K562 (cell line): ENCODE results near the gene TRAIP. TPM values are rescaled to one million over a fixed set of nuclear protein-coding genes. Genes with fewer than 3 reads are reported as not detected.
A peak's percentile ranks its signal among the peaks of the same experiment; 100 is the strongest.

ENCODE experiments used
- ETV1 ChIP-seq: fragments of 450-650 bp; conservative IDR thresholded peaks from 2 replicates; pipeline ENCODE4 v1.6.1; 2016; ENCODE audit warnings: missing genetic modification characterization, control low read depth, low read depth, missing compliant biosample characterization
- GABPB1 ChIP-seq: sonication (generic); formaldehyde crosslinking; IDR thresholded peaks from 2 replicates; pipeline ENCODE4 v1.8.0; 2022; ENCODE audit warnings: mild to moderate bottlenecking, missing genetic modification reagents
- KHSRP ChIP-seq: fragments of 450-650 bp; IDR thresholded peaks from 2 replicates; pipeline ENCODE4 v1.6.1; 2017
- MCM5 ChIP-seq: fragments of 450-650 bp; IDR thresholded peaks from 2 replicates; pipeline ENCODE4 v1.6.1; 2016; ENCODE audit warnings: low read depth
- MLX ChIP-seq, 2 experiments: fragments of 450-650 bp in 1 of 2; sonication (generic) in 1 of 2; formaldehyde crosslinking; conservative IDR thresholded peaks; 2 replicates each; pipeline versions ENCODE4 v1.4.0 to v1.8.1; 2020 to 2022; ENCODE audit warnings: mild to moderate bottlenecking in 1 of 2, missing genetic modification reagents in 1 of 2
- MTA3 ChIP-seq: fragments of 450-650 bp; formaldehyde crosslinking; IDR thresholded peaks from 2 replicates; pipeline ENCODE4 v1.6.1; 2017; ENCODE audit warnings: mild to moderate bottlenecking, borderline replicate concordance
- MYC ChIP-seq, 2 experiments: fragments of 250-450 bp in 1 of 2; sonication (Bioruptor Pico) in 1 of 2; IDR thresholded peaks; 2 replicates each; pipeline versions ENCODE4 v1.5.1 to v1.6.1; 2012 to 2021; ENCODE audit warnings: low read depth in 2 of 2, borderline replicate concordance in 1 of 2, improper control_type of control experiment in 1 of 2, low read length in 1 of 2, mild to moderate bottlenecking in 1 of 2, moderate library complexity in 1 of 2
- PHF8 ChIP-seq: fragments of 200-600 bp; sonication (generic); IDR thresholded peaks from 2 replicates; pipeline ENCODE4 v1.6.1; 2012; ENCODE audit warnings: mixed run types, mild to moderate bottlenecking, inconsistent platforms, low read length, moderate library complexity, borderline replicate concordance
- PREB ChIP-seq: sonication (generic); formaldehyde crosslinking; IDR thresholded peaks from 2 replicates; pipeline ENCODE4 v1.8.1; 2023; ENCODE audit warnings: mild to moderate bottlenecking, missing genetic modification reagents
- RAD21 ChIP-seq, 2 experiments: fragments of 250-450 bp in 1 of 2; fragments of 450-650 bp in 1 of 2; sonication (Bioruptor Pico) in 1 of 2; formaldehyde crosslinking in 1 of 2; IDR thresholded peaks in 1 of 2; conservative IDR thresholded peaks in 1 of 2; 2 replicates each; pipeline versions ENCODE4 v1.4.0 to v1.8.0; 2020 to 2022; ENCODE audit warnings: mild to moderate bottlenecking in 2 of 2, moderate library complexity in 1 of 2
- RB1 ChIP-seq: fragments of 450-650 bp; IDR thresholded peaks from 2 replicates; pipeline ENCODE4 v1.6.1; 2017; ENCODE audit warnings: low read depth, mild to moderate bottlenecking
- RBFOX2 ChIP-seq: fragments of 200-400 bp; formaldehyde crosslinking; IDR thresholded peaks from 2 replicates; pipeline ENCODE4 v1.6.1; 2017; ENCODE audit warnings: low read depth, mild to moderate bottlenecking, low read length, moderate library complexity
- RBM34 ChIP-seq: fragments of 200-400 bp; formaldehyde crosslinking; IDR thresholded peaks from 2 replicates; pipeline ENCODE4 v1.6.1; 2018; ENCODE audit warnings: low read length, borderline replicate concordance; ENCODE audit not compliant: insufficient read depth
- STAG1 ChIP-seq: sonication (generic); formaldehyde crosslinking; IDR thresholded peaks from 2 replicates; pipeline ENCODE4 v1.5.0; 2020; ENCODE audit warnings: missing genetic modification reagents, borderline replicate concordance
- TFAP4 ChIP-seq: sonication (generic); formaldehyde crosslinking; IDR thresholded peaks from 2 replicates; pipeline ENCODE4 v1.8.0; 2022; ENCODE audit warnings: missing genetic modification reagents, mild to moderate bottlenecking, moderate library complexity, borderline replicate concordance
- UBTF ChIP-seq, 2 experiments: IDR thresholded peaks; 2 replicates each; pipeline ENCODE4 v1.6.1; 2012; ENCODE audit warnings: improper control_type of control experiment in 2 of 2, low read depth in 2 of 2, low read length in 2 of 2, borderline replicate concordance in 1 of 2
- YY1 ChIP-seq, 3 experiments: IDR thresholded peaks; 2 replicates each; pipeline ENCODE4 v1.6.1; 2011; ENCODE audit warnings: low read length in 2 of 3, mild to moderate bottlenecking in 2 of 3, moderate library complexity in 2 of 3, borderline replicate concordance in 1 of 3, control low read depth in 1 of 3, low read depth in 1 of 3; ENCODE audit not compliant: insufficient read depth in 3 of 3, insufficient replicate concordance in 2 of 3, control insufficient read depth in 1 of 3, insufficient read length in 1 of 3; ENCODE audit errors: extremely low read depth in 1 of 3
- ZBTB8A ChIP-seq: fragments of 450-650 bp; IDR thresholded peaks from 2 replicates; pipeline ENCODE4 v1.6.1; 2018; ENCODE audit warnings: mild to moderate bottlenecking, moderate library complexity; ENCODE audit not compliant: partially characterized antibody
- ZNF507 ChIP-seq: conservative IDR thresholded peaks from 2 replicates; pipeline ENCODE4 v1.6.1; 2017; ENCODE audit warnings: missing genetic modification characterization, missing compliant biosample characterization
- polyA plus RNA-seq, 8 experiments: library from polyadenylated mRNA; depleted of rRNA in 4 of 8; stranded (reverse) in 5 of 8; unstranded in 3 of 8; fragments of >200 nt; fragmentation: Nextera tagmentation in 2 of 8; fragmentation: Illumina TruSeq in 1 of 8; extraction: Ambion mirVana in 2 of 8; extraction: Trizol in 1 of 8; gene quantifications; 2 replicates each; pipeline versions ENCODE4 v1.2.1 to v1.2.3, GENCODE V29; 2011 to 2014; ENCODE audit warnings: inconsistent platforms in 1 of 8, missing spikeins in 1 of 8
- total RNA-seq, 7 experiments: library from RNA; depleted of rRNA in 6 of 7; stranded (reverse); fragments of >200 nt in 6 of 7; fragmentation: Illumina TruSeq in 2 of 7; extraction: Trizol in 2 of 7; gene quantifications; 2 replicates each; pipeline versions ENCODE4 v1.2.1 to v1.2.3, GENCODE V29; 2011 to 2021; ENCODE audit warnings: low replicate concordance in 1 of 7

The TRAIP gene
- total and polyA plus RNA-seq, 9 of the 15 experiments (the other 6 are each of a cell fraction or from before 2014, with no cell fraction given), result 14.3 to 38.6 (median 21.2) TPM

- TF ChIP-seq MTA3 (0 out of 2 replicates have a peak, but pooled peaks have one; percentile 68), MLX (CRISPR knock-in tag; conservative IDR thresholded peaks at IDR 0.05) (no peak), MCM5 (no peak), RBM34 (no peak), YY1 (IDR thresholded peaks at IDR 0.05; ENCODE audit: borderline replicate concordance in 1 of 3, control insufficient read depth in 1 of 3, extremely low read depth in 1 of 3, insufficient read depth in 3 of 3, insufficient read length in 1 of 3, insufficient replicate concordance in 2 of 3, low read depth in 1 of 3, low read length in 2 of 3) (peak in 1 of 3 experiments; percentile 52), RB1 (peak; percentile 76; the same call in 1 of the 2 replicates), KHSRP (no peak), RBFOX2 (peak; percentile 87), MYC (IDR thresholded peaks at IDR 0.05; ENCODE audit: low read depth, low read length) (peak; percentile 37), MYC (CRISPR knock-in tag; IDR thresholded peaks at IDR 0.05; ENCODE audit: borderline replicate concordance, low read depth) (no peak), TFAP4 (CRISPR knock-in tag) (peak; percentile 69; the same call in 1 of the 2 replicates), PREB (CRISPR knock-in tag) (0 out of 2 replicates have a peak, but pooled peaks have one; percentile 28), ZNF507 (tag) (no peak), STAG1 (CRISPR knock-in tag) (no peak), RAD21 (CRISPR knock-in tag; conservative IDR thresholded peaks at IDR 0.05 in 1 of 2, IDR thresholded peaks at IDR 0.05 in 1 of 2) (no peak), PHF8 (peak; percentile 74; the same call in 1 of the 2 replicates), GABPB1 (CRISPR knock-in tag) (no peak; the same call in 1 of the 2 replicates), ZBTB8A (no peak), ETV1 (tag) (peak; percentile 39; the same call in 1 of the 2 replicates), UBTF (IDR thresholded peaks at IDR 0.05; ENCODE audit: borderline replicate concordance in 1 of 2, low read depth in 2 of 2, low read length in 2 of 2) (no peak)
Observed at GRCh38 chr3:49903451-49904424, 47.4 kb upstream of the TRAIP start, which contains the start of gene MST1R (continued).
